ENCODE measurements around the gene LTF.
"Not testable (repeated sequence)": the region's sequence is repeated elsewhere in the genome, so short reads cannot be mapped to it uniquely, and the experiment has no call there.

The LTF gene

GRCh38 chr3:46409739-46410489, 54.8 kb downstream of the LTF start:
- no peak for DNase-seq

- DNase-seq = no peak
These were observed 55.9 kb downstream of the LTF start for GRCh38 chr3:46408853-46409252.

- DNase-seq = no peak
These were observed 56.7 kb downstream of the LTF start for GRCh38 chr3:46407970-46408369.

GRCh38 chr3:46406788-46407611, 57.7 kb downstream of the LTF start, which contains the start of the genes CCR5AS and CCRL2:
TSS of gene CCR5AS (minus strand) at chr3:46407066.
TSS of gene CCRL2 (plus strand) at chr3:46407259. CDS start at chr3:46408080, 821 bp downstream.
- DNase-seq = no peak

- DNase-seq = no peak
These were observed 58.3 kb downstream of the LTF start for GRCh38 chr3:46406443-46406787.

- no peak for DNase-seq
These were observed 59.2 kb downstream of the LTF start for GRCh38 chr3:46405301-46406019.

- DNase-seq = not testable (repeated sequence)
These were observed 61.8 kb downstream of the LTF start for GRCh38 chr3:46402902-46403301.

- DNase-seq = no peak
These were observed 63.1 kb downstream of the LTF start for GRCh38 chr3:46401579-46401978.

GRCh38 chr3:46400846-46401245, 63.9 kb downstream of the LTF start:
- DNase-seq = no peak

- no peak for DNase-seq
These were observed 64.5 kb downstream of the LTF start for GRCh38 chr3:46400000-46400734.

GRCh38 chr3:46399557-46399956, 65.1 kb downstream of the LTF start:
- DNase-seq = no peak

- DNase-seq = no peak
These were observed 65.6 kb downstream of the LTF start for GRCh38 chr3:46399098-46399497.

- DNase-seq = no peak
These were observed 66.3 kb downstream of the LTF start for GRCh38 chr3:46398186-46398955.

- no peak for DNase-seq
These were observed 67.6 kb downstream of the LTF start for GRCh38 chr3:46397111-46397510.

GRCh38 chr3:46395766-46396530, 68.8 kb downstream of the LTF start:
- no peak for DNase-seq

- no peak for DNase-seq
These were observed 69.5 kb downstream of the LTF start for GRCh38 chr3:46395210-46395661.

- DNase-seq = no peak
These were observed 70.9 kb downstream of the LTF start for GRCh38 chr3:46393554-46394434.

- no peak for DNase-seq
These were observed 71.7 kb downstream of the LTF start for GRCh38 chr3:46393011-46393410.

GRCh38 chr3:46391526-46391925, 73.2 kb downstream of the LTF start:
- DNase-seq = not testable (repeated sequence)

- DNase-seq = no peak
These were observed 75.4 kb downstream of the LTF start for GRCh38 chr3:46389306-46389705.
